Measurements from ENCODE around the gene GLIS1.

GRCh38 chr1:53617382-53617781 is 121.6 kb downstream of the GLIS1 start:
- TF ChIP-seq, protein P1, sequence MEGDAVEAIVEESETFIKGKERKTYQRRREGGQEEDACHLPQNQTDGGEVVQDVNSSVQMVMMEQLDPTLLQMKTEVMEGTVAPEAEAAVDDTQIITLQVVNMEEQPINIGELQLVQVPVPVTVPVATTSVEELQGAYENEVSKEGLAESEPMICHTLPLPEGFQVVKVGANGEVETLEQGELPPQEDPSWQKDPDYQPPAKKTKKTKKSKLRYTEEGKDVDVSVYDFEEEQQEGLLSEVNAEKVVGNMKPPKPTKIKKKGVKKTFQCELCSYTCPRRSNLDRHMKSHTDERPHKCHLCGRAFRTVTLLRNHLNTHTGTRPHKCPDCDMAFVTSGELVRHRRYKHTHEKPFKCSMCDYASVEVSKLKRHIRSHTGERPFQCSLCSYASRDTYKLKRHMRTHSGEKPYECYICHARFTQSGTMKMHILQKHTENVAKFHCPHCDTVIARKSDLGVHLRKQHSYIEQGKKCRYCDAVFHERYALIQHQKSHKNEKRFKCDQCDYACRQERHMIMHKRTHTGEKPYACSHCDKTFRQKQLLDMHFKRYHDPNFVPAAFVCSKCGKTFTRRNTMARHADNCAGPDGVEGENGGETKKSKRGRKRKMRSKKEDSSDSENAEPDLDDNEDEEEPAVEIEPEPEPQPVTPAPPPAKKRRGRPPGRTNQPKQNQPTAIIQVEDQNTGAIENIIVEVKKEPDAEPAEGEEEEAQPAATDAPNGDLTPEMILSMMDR (IDR thresholded peaks at IDR 0.05; ENCODE audit: insufficient read depth, low read depth, low read length): no peak
- TF ChIP-seq EZH2 (IDR thresholded peaks at IDR 0.05; ENCODE audit: insufficient read depth, low read length): no peak
